Measurements from ENCODE around the gene LAMP5.

LAMP5 gene

GRCh38 chr20:9577397-9577796 is 63.0 kb downstream of the LAMP5 start:
- H4K20me1 ChIP-seq (ENCODE audit: control insufficient read depth, insufficient read depth, low read depth, low read length): no peaks in the 10 kb centered on the region
- no peak overlapping the region for H3K27ac ChIP-seq (ENCODE audit: low read depth, low read length)
- H3K36me3 ChIP-seq (ENCODE audit: control insufficient read depth, low read length): no peaks in the 10 kb centered on the region
- no peaks in the 10 kb centered on the region for H3K4me1 ChIP-seq (ENCODE audit: control insufficient read depth, low read length)
- H3K79me2 ChIP-seq (ENCODE audit: control insufficient read depth, low read length): no peaks in the 10 kb centered on the region
- H3F3A ChIP-seq (ENCODE audit: control insufficient read depth, insufficient read depth): no peaks in the 10 kb centered on the region
- no peaks in the 10 kb centered on the region for H3K9me2 ChIP-seq (replicated peaks; ENCODE audit: control insufficient read depth, low read length)
- H3K9me3 ChIP-seq (ENCODE audit: control insufficient read depth, insufficient read depth, low read length): no peaks in the 10 kb centered on the region
- H3K4me3 ChIP-seq (ENCODE audit: low read length): no peak overlapping the region
- no peak overlapping the region for H3K4me2 ChIP-seq (ENCODE audit: low read length)
- H3K27me3 ChIP-seq (ENCODE audit: control insufficient read depth, low read length): no peaks in the 10 kb centered on the region
- TF ChIP-seq EZH2phosphoT487 (IDR thresholded peaks at IDR 0.05; ENCODE audit: borderline replicate concordance, low read length): no peak
- no peak for TF ChIP-seq CTCF (IDR thresholded peaks at IDR 0.05; ENCODE audit: low read depth, low read length, poor library complexity, severe bottlenecking)

- Histone ChIP-seq H3K4me2 (ENCODE audit: low read length) (no peak overlapping the region), H3K4me3 (ENCODE audit: low read length) (no peak overlapping the region), H3K36me3 (ENCODE audit: control insufficient read depth, low read length) (no peaks in the 10 kb centered on the region), H3K9me2 (replicated peaks; ENCODE audit: control insufficient read depth, low read length) (no peaks in the 10 kb centered on the region), H3F3A (ENCODE audit: control insufficient read depth, insufficient read depth) (no peaks in the 10 kb centered on the region), H3K27ac (ENCODE audit: low read depth, low read length) (no peak overlapping the region), H4K20me1 (ENCODE audit: control insufficient read depth, insufficient read depth, low read depth, low read length) (no peaks in the 10 kb centered on the region), H3K4me1 (ENCODE audit: control insufficient read depth, low read length) (no peaks in the 10 kb centered on the region), H3K27me3 (ENCODE audit: control insufficient read depth, low read length) (no peaks in the 10 kb centered on the region), H3K9me3 (ENCODE audit: control insufficient read depth, insufficient read depth, low read length) (no peaks in the 10 kb centered on the region), H3K79me2 (ENCODE audit: control insufficient read depth, low read length) (no peaks in the 10 kb centered on the region)
- TF ChIP-seq CTCF (IDR thresholded peaks at IDR 0.05; ENCODE audit: low read depth, low read length, poor library complexity, severe bottlenecking): no peak
- no peak for TF ChIP-seq EZH2phosphoT487 (IDR thresholded peaks at IDR 0.05; ENCODE audit: borderline replicate concordance, low read length)
Measured at GRCh38 chr20:9578594-9578993, 64.2 kb downstream of the LAMP5 start.

Measured in DOHH2 (cell line).